ENCODE results near the gene GINS2. TPM values are rescaled to one million over a fixed set of nuclear protein-coding genes. Genes with fewer than 3 reads are reported as not detected.

The GINS2 gene
- total RNA-seq, 3 donors from 2014 or later (not counting 1 experiment from before 2014, with no cell fraction given): 0.73 to 2.6 (median 0.89) TPM

DNA sequence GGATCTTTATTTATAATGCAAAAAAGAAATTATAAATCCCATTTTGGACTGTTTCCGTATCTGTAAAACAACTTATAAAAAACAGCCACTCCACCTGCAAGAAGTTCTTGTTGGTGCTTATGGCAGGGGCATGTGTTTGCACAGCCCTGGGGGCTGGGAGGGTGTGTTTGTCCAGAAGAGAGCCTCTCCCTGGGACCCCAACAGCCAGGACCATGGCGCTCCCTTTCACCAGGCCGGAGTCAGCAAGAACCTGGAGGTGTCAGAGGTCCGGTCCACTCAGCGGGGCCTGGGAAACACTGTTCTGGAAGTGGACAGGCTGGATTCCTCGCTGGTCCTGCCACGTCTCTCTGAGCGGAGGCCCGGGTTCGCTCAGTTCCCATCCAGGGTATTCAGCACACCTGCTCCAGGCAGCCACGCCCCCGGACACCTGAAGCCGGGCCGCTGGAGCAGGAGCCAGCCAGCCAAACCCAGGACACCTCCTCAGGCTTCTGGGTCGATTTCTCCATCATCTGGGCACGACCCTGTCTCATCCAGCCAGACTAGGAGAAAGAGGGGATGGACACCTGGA, 18.9 kb upstream of the GINS2 start:
- H3K4me1 Mint-ChIP-seq: no peaks in the 10 kb centered on the region
- no peak for ATAC-seq
- no peaks in the 10 kb centered on the region for H3K36me3 Mint-ChIP-seq

DNA sequence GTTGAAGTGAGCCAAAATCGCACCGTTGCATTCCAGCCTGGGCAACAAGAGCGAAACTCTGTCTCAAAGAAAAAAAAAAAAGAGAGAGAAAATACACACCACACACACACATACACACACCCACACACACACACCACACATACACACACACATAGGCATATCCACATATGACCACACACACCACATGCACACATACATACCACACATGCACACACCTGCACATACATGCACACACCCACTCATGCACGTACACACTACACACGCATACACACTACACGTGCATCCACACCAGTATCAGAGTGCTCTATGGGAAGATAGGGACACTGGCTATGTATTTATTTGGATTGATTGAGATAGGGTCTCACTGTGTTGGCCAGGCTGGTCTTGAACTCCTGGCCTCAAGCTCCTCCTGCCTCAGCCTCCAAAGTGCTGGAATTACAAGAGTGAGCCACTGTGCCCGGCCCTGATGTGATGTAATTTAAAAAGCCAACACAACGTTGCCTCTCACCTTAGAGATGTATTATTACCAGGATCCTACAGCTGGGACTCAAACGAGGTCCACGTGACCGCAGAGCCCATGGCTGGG, 17.8 kb upstream of the GINS2 start:
- H3K4me3 Mint-ChIP-seq: no peak overlapping the region
- TF ChIP-seq, protein P1, sequence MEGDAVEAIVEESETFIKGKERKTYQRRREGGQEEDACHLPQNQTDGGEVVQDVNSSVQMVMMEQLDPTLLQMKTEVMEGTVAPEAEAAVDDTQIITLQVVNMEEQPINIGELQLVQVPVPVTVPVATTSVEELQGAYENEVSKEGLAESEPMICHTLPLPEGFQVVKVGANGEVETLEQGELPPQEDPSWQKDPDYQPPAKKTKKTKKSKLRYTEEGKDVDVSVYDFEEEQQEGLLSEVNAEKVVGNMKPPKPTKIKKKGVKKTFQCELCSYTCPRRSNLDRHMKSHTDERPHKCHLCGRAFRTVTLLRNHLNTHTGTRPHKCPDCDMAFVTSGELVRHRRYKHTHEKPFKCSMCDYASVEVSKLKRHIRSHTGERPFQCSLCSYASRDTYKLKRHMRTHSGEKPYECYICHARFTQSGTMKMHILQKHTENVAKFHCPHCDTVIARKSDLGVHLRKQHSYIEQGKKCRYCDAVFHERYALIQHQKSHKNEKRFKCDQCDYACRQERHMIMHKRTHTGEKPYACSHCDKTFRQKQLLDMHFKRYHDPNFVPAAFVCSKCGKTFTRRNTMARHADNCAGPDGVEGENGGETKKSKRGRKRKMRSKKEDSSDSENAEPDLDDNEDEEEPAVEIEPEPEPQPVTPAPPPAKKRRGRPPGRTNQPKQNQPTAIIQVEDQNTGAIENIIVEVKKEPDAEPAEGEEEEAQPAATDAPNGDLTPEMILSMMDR (IDR thresholded peaks at IDR 0.05): no peak
- Histone ChIP-seq H3K4me3 (ENCODE audit: low read length) (no peak overlapping the region), H3K4me1 (ENCODE audit: control insufficient read depth, insufficient read depth, low read length) (no peaks in the 10 kb centered on the region), H3K36me3 (ENCODE audit: control insufficient read depth, insufficient read depth, low read length) (no peaks in the 10 kb centered on the region), H3K27me3 (ENCODE audit: control insufficient read depth, insufficient read depth, low read length) (no peaks in the 10 kb centered on the region), H3K27ac (ENCODE audit: low read length) (no peak overlapping the region), H3K9me3 (ENCODE audit: control insufficient read depth, insufficient read depth, low read length) (no peaks in the 10 kb centered on the region)
- WGBS (ENCODE audit: insufficient coverage): 89% methylated on average over 8 of the region's 11 CpGs
- H3K9me3 Mint-ChIP-seq: no peaks in the 10 kb centered on the region
- no peaks in the 10 kb centered on the region for H3K36me3 Mint-ChIP-seq
- intact Hi-C loops (cut with micrococcal nuclease): no loop called here
- no peak for ATAC-seq
- H3K4me1 Mint-ChIP-seq: no peaks in the 10 kb centered on the region
- H3K27me3 Mint-ChIP-seq (ENCODE audit: low read depth in 2 of 2): no peaks in the 10 kb centered on the region
- no peak for DNase-seq
- H3K27ac Mint-ChIP-seq: no peak overlapping the region

More for the DNA sequence above, 18.9 kb upstream of the GINS2 start:
- H3K27me3 Mint-ChIP-seq (ENCODE audit: low read depth in 2 of 2): no peaks in the 10 kb centered on the region
- WGBS (ENCODE audit: insufficient coverage): 89% methylated on average over 15 of the region's 16 CpGs
- no peaks in the 10 kb centered on the region for H3K9me3 Mint-ChIP-seq
- H3K27ac ChIP-seq (ENCODE audit: low read length): no peak overlapping the region
- DNase-seq: no peak
- no peak overlapping the region for H3K4me3 Mint-ChIP-seq
- H3K4me3 ChIP-seq (ENCODE audit: low read length): no peak overlapping the region
- H3K4me1 ChIP-seq (ENCODE audit: control insufficient read depth, insufficient read depth, low read length): no peaks in the 10 kb centered on the region
- TF ChIP-seq, protein P1 (IDR thresholded peaks at IDR 0.05): no peak
- peaks cover 4% of the 10 kb centered on the region for H3K9me3 ChIP-seq (ENCODE audit: control insufficient read depth, insufficient read depth, low read length)
- no peaks in the 10 kb centered on the region for H3K27me3 ChIP-seq (ENCODE audit: control insufficient read depth, insufficient read depth, low read length)
- intact Hi-C loops (cut with micrococcal nuclease): no loop called here
- H3K36me3 ChIP-seq (ENCODE audit: control insufficient read depth, insufficient read depth, low read length): no peaks in the 10 kb centered on the region
- H3K27ac Mint-ChIP-seq: no peak overlapping the region

DNA sequence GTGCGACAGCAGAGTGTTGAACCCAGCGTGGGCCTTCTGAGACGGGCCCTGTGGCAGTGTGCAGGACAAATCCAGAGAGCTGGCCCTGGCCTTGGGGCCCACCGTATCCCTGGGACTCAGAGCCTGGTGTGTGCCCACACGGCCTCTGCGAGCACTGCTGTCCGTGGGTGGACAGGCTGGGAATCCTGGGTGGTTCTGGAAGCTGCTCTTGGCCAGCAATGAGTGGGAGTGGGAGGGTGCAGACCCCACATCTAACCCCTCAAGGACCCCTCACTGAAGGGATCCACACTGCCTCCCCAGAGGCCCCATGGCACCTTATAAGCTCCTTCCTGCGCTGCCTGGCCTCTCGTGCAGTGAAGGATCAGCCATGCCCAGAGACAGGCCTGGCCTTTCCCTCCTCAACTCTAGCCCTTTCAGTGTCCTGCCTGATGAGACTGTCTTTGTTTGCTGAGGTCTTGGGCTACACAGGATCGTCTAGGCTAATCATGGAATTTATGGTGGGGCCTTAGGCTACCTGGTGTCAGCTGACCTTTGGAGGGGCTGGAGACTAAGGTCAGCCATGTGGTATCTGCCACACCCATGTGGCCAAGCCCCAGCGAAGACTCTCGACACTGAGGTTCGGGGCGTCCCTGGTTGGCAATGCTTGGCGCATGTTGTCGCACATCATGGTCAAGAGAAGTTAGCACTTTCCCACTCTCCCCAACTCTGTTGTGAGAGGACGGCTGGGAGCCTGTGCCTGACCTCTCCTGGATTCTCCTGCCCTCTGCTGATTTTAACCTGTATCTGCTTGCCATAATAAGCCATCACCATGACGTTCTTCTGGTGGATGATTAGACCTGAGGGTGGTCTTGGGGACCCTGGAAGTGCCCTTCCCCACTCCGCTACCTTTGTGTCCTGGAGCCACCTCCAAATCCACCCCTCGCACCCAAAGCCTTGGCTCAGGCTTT, 16.4 kb upstream of the GINS2 start:
- TF ChIP-seq, protein P1 (IDR thresholded peaks at IDR 0.05): no peak
- no peak overlapping the region for H3K27ac Mint-ChIP-seq
- no peaks in the 10 kb centered on the region for H3K9me3 Mint-ChIP-seq
- H3K4me3 Mint-ChIP-seq: no peak overlapping the region
- Histone ChIP-seq H3K27me3 (ENCODE audit: control insufficient read depth, insufficient read depth, low read length) (no peaks in the 10 kb centered on the region), H3K36me3 (ENCODE audit: control insufficient read depth, insufficient read depth, low read length) (no peaks in the 10 kb centered on the region), H3K27ac (ENCODE audit: low read length) (no peak overlapping the region), H3K4me1 (ENCODE audit: control insufficient read depth, insufficient read depth, low read length) (no peaks in the 10 kb centered on the region), H3K4me3 (ENCODE audit: low read length) (no peak overlapping the region), H3K9me3 (ENCODE audit: control insufficient read depth, insufficient read depth, low read length) (no peaks in the 10 kb centered on the region)
- intact Hi-C loops (cut with micrococcal nuclease): no loop called here
- no peak for DNase-seq
- ATAC-seq: no peak
- H3K36me3 Mint-ChIP-seq: no peaks in the 10 kb centered on the region
- no peaks in the 10 kb centered on the region for H3K4me1 Mint-ChIP-seq
- no peaks in the 10 kb centered on the region for H3K27me3 Mint-ChIP-seq (ENCODE audit: low read depth in 2 of 2)
- 92% methylated on average over 20 of the region's 20 CpGs for WGBS (ENCODE audit: insufficient coverage)

Measured in natural killer cell (primary cell).